ENCODE results near the gene EYA2. TPM values are rescaled to one million over a fixed set of nuclear protein-coding genes. Genes with fewer than 3 reads are reported as not detected.

The EYA2 gene
- total RNA-seq, 2 donors from 2014 or later, result 30.0 to 31.0 TPM

- peaks cover 3% of the 10 kb centered on the region for H3K4me1 ChIP-seq (replicated peaks)
- H3K36me3 ChIP-seq, result no peaks in the 10 kb centered on the region
- no peaks in the 10 kb centered on the region for H3K27me3 ChIP-seq (replicated peaks; ENCODE audit: insufficient read depth)
- no peak overlapping the region for H3K27ac ChIP-seq
- intact Hi-C loops (cut with DNase I), result no loop called here
- 88% methylated on average over 10 of the region's 10 CpGs for WGBS
- TF ChIP-seq POLR2A (IDR thresholded peaks at IDR 0.05), result no peak
- TF ChIP-seq CTCF (IDR thresholded peaks at IDR 0.05), result no peak
- no peak for TF ChIP-seq POLR2AphosphoS5 (IDR thresholded peaks at IDR 0.05)
- H3K9me3 ChIP-seq, result no peaks in the 10 kb centered on the region
- no peak overlapping the region for H3K4me3 ChIP-seq
- DNase-seq (ENCODE audit: low spot score), result no peak
These were observed 46.0 kb downstream of the EYA2 start for GRCh38 chr20:46940616-46941015.

- no peak overlapping the region for H3K4me3 ChIP-seq
- H3K27me3 ChIP-seq (replicated peaks; ENCODE audit: insufficient read depth), result no peaks in the 10 kb centered on the region
- intact Hi-C loops (cut with DNase I), result no loop called here
- H3K4me1 ChIP-seq (replicated peaks), result peaks cover 3% of the 10 kb centered on the region
- H3K36me3 ChIP-seq, result no peaks in the 10 kb centered on the region
- no peak for TF ChIP-seq POLR2A (IDR thresholded peaks at IDR 0.05)
- no peak for TF ChIP-seq CTCF (IDR thresholded peaks at IDR 0.05)
- no peak for TF ChIP-seq POLR2AphosphoS5 (IDR thresholded peaks at IDR 0.05)
- H3K27ac ChIP-seq, result no peak overlapping the region
- 98% methylated on average over 2 of the region's 2 CpGs for WGBS
- no peaks in the 10 kb centered on the region for H3K9me3 ChIP-seq
- no peak for DNase-seq (ENCODE audit: low spot score)
These were observed 46.8 kb downstream of the EYA2 start for GRCh38 chr20:46941404-46941803.

GRCh38 chr20:46943861-46944591 is 49.4 kb downstream of the EYA2 start:
- no peaks in the 10 kb centered on the region for H3K36me3 ChIP-seq
- no peaks in the 10 kb centered on the region for H3K27me3 ChIP-seq (replicated peaks; ENCODE audit: insufficient read depth)
- 93% methylated on average over 10 of the region's 11 CpGs for WGBS
- intact Hi-C loops (cut with DNase I), result no loop called here
- no peak overlapping the region for H3K4me3 ChIP-seq
- TF ChIP-seq POLR2AphosphoS5 (IDR thresholded peaks at IDR 0.05) (no peak), CTCF (IDR thresholded peaks at IDR 0.05) (no peak), POLR2A (IDR thresholded peaks at IDR 0.05) (no peak)
- H3K27ac ChIP-seq, result no peak overlapping the region
- H3K4me1 ChIP-seq (replicated peaks), result peaks cover 1% of the 10 kb centered on the region
- H3K9me3 ChIP-seq, result no peaks in the 10 kb centered on the region
- no peak for DNase-seq (ENCODE audit: low spot score)

GRCh38 chr20:46945465-46945864 is 50.8 kb downstream of the EYA2 start:
- Histone ChIP-seq H3K27me3 (replicated peaks; ENCODE audit: insufficient read depth) (no peaks in the 10 kb centered on the region), H3K36me3 (no peaks in the 10 kb centered on the region), H3K4me3 (no peak overlapping the region), H3K27ac (no peak overlapping the region), H3K9me3 (no peaks in the 10 kb centered on the region), H3K4me1 (replicated peaks) (no peaks in the 10 kb centered on the region)
- TF ChIP-seq CTCF (IDR thresholded peaks at IDR 0.05), result no peak
- TF ChIP-seq POLR2AphosphoS5 (IDR thresholded peaks at IDR 0.05), result no peak
- DNase-seq (ENCODE audit: low spot score), result no peak
- intact Hi-C loops (cut with DNase I), result no loop called here
- 83% methylated on average over 9 of the region's 9 CpGs for WGBS

GRCh38 chr20:46946181-46946624 is 51.6 kb downstream of the EYA2 start:
- no peak for DNase-seq (ENCODE audit: low spot score)
- Histone ChIP-seq H3K4me1 (replicated peaks) (no peaks in the 10 kb centered on the region), H3K36me3 (no peaks in the 10 kb centered on the region), H3K27me3 (replicated peaks; ENCODE audit: insufficient read depth) (no peaks in the 10 kb centered on the region), H3K27ac (no peak overlapping the region), H3K4me3 (no peak overlapping the region), H3K9me3 (no peaks in the 10 kb centered on the region)
- intact Hi-C loops (cut with DNase I), result no loop called here
- TF ChIP-seq POLR2AphosphoS5 (IDR thresholded peaks at IDR 0.05), result no peak
- TF ChIP-seq POLR2A (IDR thresholded peaks at IDR 0.05), result no peak
- TF ChIP-seq CTCF (IDR thresholded peaks at IDR 0.05), result no peak
- 54% methylated on average over 7 of the region's 7 CpGs for WGBS

Data from prostate gland (tissue), 2 donors.